ENCODE measurements around the gene ZNF200. TPM values are rescaled to one million over a fixed set of nuclear protein-coding genes. Genes with fewer than 3 reads are reported as not detected.

The ZNF200 gene
- total RNA-seq, 4 donors from 2014 or later = 0.49 to 3.2 (median 2.2) TPM

DNA sequence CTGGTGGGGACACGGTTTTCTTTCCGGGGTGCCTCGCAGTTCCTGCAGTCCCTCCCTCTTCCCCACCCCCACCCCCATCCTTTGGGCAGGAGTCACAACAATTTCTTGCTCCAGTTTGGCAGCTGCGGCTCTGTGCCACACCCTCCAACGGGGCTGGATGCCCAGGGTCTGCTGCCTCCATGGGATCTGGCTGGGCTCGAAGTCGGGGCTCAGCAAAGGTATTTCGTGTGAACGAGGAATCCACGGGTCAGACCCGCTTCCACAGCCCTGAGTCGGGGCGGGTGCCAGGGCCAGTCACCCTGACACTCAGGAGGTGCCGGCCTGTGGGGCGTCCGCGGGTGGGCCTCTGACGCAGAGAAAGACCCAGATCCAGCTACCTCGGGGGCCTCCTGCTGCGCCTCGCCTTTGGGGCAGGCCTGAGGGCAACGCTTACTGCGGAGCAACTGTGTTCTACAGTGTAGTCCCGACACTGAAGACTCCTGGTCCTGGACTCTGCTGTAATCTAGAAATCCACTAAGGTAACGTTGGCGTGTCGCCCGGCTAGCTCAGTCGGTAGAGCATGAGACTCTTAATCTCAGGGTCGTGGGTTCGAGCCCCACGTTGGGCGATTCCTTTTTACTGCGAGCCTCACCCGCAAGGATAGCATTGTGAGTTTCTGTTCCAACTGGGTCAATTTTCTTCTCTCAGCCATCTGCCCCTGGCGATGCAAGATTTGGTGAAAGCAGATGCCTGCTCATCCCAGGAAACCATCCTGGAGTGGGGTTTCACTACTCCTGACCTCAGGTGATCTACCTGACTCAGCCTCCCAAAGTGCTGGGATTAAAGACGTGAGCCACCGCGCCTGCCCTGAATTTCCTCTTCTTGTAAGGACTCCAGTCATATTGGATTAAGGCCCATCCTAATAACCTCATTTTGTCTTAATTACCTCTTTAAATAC, 59.5 kb downstream of the ZNF200 start:
- in situ Hi-C loops (cut with MboI; ENCODE audit: low sequenced_read_pairs in 4 of 4) = no loop called here
- no peak for ATAC-seq

DNA sequence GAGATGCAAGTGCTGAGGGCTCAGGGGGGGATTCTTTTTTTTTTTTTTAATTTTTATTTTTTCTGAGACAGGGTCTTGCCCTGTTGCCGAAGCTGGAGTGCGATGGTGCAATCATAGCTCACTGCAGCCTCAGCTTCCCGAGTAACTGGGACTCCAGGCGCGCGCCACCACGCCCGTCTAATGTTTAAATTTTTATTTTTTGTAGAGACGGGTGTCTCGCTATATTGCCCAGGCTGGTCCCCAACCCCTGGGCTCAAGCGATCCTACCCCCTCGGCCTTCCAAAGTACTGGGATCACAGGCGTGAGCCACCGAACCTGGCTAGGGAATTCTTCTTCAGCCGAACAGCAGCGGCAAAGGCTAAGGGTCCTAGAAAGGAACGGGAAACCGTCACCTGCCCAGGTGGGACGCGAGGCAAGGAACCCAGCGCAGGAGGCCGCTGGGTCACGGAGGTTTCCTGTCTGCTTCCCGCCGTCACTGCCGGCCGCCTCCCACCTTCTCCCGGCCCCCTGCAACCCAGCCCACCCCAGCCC, 60.3 kb downstream of the ZNF200 start:
- in situ Hi-C loops (cut with MboI; ENCODE audit: low sequenced_read_pairs in 4 of 4) = no loop called here
- TF ChIP-seq, protein P1, sequence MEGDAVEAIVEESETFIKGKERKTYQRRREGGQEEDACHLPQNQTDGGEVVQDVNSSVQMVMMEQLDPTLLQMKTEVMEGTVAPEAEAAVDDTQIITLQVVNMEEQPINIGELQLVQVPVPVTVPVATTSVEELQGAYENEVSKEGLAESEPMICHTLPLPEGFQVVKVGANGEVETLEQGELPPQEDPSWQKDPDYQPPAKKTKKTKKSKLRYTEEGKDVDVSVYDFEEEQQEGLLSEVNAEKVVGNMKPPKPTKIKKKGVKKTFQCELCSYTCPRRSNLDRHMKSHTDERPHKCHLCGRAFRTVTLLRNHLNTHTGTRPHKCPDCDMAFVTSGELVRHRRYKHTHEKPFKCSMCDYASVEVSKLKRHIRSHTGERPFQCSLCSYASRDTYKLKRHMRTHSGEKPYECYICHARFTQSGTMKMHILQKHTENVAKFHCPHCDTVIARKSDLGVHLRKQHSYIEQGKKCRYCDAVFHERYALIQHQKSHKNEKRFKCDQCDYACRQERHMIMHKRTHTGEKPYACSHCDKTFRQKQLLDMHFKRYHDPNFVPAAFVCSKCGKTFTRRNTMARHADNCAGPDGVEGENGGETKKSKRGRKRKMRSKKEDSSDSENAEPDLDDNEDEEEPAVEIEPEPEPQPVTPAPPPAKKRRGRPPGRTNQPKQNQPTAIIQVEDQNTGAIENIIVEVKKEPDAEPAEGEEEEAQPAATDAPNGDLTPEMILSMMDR (IDR thresholded peaks at IDR 0.05 in 4 of 5, conservative IDR thresholded peaks at IDR 0.05 in 1 of 5) = no peak
- no peak for TF ChIP-seq POLR2A (IDR thresholded peaks at IDR 0.05)
- H3K27me3 ChIP-seq = peaks cover 80 to 100% (median 89%) of the 10 kb centered on the region in 3 donors
- H3K4me3 ChIP-seq = no peak overlapping the region
- intact Hi-C loops (cut with DNase I; ENCODE audit: low total_unique reads) = no loop called here
- DNase-seq = no peak
- H3K4me1 ChIP-seq = peaks cover 5 to 12% of the 10 kb centered on the region in 2 donors
- no peaks in the 10 kb centered on the region for H3K36me3 ChIP-seq
- H3K9me3 ChIP-seq = no peaks in the 10 kb centered on the region
- ATAC-seq = no peak
- no peak overlapping the region for H3K27ac ChIP-seq

More for the DNA sequence above, 59.5 kb downstream of the ZNF200 start:
- TF ChIP-seq, protein P1 (IDR thresholded peaks at IDR 0.05 in 4 of 5, conservative IDR thresholded peaks at IDR 0.05 in 1 of 5) = no peak
- TF ChIP-seq POLR2A (IDR thresholded peaks at IDR 0.05) = no peak
- Histone ChIP-seq H3K27me3 (peaks cover 80 to 100% (median 89%) of the 10 kb centered on the region in 3 donors), H3K36me3 (no peaks in the 10 kb centered on the region), H3K27ac (no peak overlapping the region), H3K4me3 (no peak overlapping the region), H3K4me1 (peaks cover 2 to 9% of the 10 kb centered on the region in 2 donors), H3K9me3 (no peaks in the 10 kb centered on the region)
- intact Hi-C loops (cut with DNase I; ENCODE audit: low total_unique reads) = no loop called here
- DNase-seq = no peak

DNA sequence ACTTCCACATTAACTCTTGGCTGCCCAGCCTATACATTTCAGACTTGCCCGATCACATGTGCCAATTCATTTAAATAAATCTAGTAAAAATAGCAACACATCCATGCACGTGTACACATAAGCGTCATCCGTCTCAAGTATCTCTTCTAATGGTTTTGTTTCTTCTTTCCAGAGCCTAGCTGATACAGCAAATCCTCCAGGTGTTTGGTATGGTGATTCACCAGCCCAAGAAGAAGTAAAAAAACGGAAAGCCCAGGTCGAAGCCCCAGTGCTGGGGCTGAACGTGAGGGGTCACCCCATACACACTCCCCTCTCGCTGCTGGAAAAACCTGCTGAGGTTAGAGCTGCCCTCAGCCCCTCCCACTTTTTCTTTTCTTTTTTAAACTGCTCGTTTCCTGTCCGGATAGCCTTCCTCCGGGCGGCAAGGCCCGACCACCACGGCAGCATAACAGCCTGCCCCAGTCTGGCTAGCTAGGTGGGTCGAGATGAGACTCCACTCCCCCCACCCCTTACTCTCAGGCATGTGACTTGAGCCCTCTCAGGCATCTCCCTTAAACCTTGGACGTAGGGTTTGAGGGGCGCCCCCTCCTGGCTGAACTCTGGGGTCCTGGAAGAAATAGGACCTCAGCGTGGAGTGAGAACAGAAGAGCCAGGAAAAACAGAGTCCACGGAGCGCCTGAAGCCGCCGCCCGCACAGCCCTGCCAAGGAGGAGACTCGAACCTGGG, 60.9 kb downstream of the ZNF200 start:
- no peaks in the 10 kb centered on the region for H3K36me3 ChIP-seq
- no peak for DNase-seq

More for the DNA sequence above, 60.9 kb downstream of the ZNF200 start:
- peaks cover 80 to 100% (median 89%) of the 10 kb centered on the region in 3 donors for H3K27me3 ChIP-seq
- intact Hi-C loops (cut with DNase I; ENCODE audit: low total_unique reads) = no loop called here
- H3K27ac ChIP-seq = no peak overlapping the region
- peaks cover 5 to 12% of the 10 kb centered on the region in 2 donors for H3K4me1 ChIP-seq
- TF ChIP-seq, protein P1 (IDR thresholded peaks at IDR 0.05 in 4 of 5, conservative IDR thresholded peaks at IDR 0.05 in 1 of 5) = no peak
- no peak for TF ChIP-seq POLR2A (IDR thresholded peaks at IDR 0.05)
- no peak for ATAC-seq
- no peak overlapping the region for H3K4me3 ChIP-seq
- in situ Hi-C loops (cut with MboI; ENCODE audit: low sequenced_read_pairs in 4 of 4) = no loop called here
- no peaks in the 10 kb centered on the region for H3K9me3 ChIP-seq

Other genes starting within 250 kb of the ZNF200 start
- gene CLDN9, start 222.2 kb downstream of the ZNF200 start, total RNA-seq = under 1 TPM in 1 of 4 donors, not detected in 3; 0.40 TPM
- gene CLDN6, start 217.0 kb downstream of the ZNF200 start, total RNA-seq = under 1 TPM in 1 of 4 donors, not detected in 3; 0.55 TPM
- 100 to 1,000 TPM in 2 of 4 donors, 10 to 100 TPM in 2; 34.0 to 161 (median 85.5) TPM for gene TNFRSF12A, start 214.8 kb downstream of the ZNF200 start, total RNA-seq
- 100 to 1,000 TPM in 1 of 4 donors, 10 to 100 TPM in 3; 41.8 to 124 (median 66.9) TPM for gene HCFC1R1, start 211.2 kb downstream of the ZNF200 start, total RNA-seq
- gene THOC6, start 211.1 kb downstream of the ZNF200 start, total RNA-seq = 10 to 100 TPM; 15.0 to 31.1 (median 21.5) TPM
- under 1 TPM in 1 of 4 donors, not detected in 3; 0.32 TPM for gene BICDL2, start 198.2 kb downstream of the ZNF200 start, total RNA-seq
- under 1 TPM in 3 of 4 donors, not detected in 1; 0.15 to 0.75 (median 0.58) TPM for gene MMP25, start 188.6 kb downstream of the ZNF200 start, total RNA-seq
- gene IL32, start 169.5 kb downstream of the ZNF200 start, total RNA-seq = 10 to 100 TPM; 45.4 to 79.0 (median 54.6) TPM
- gene ZSCAN10, start 135.9 kb downstream of the ZNF200 start, total RNA-seq = not detected
- gene ZNF205, start 122.6 kb downstream of the ZNF200 start, total RNA-seq = 10 to 100 TPM in 1 of 4 donors, 1 to 10 TPM in 3; 4.8 to 10.8 (median 6.1) TPM
- gene ZNF213, start 100.1 kb downstream of the ZNF200 start, total RNA-seq = 10 to 100 TPM in 3 of 4 donors, 1 to 10 TPM in 1; 8.9 to 18.6 (median 14.5) TPM
- gene OR1F1, start 47.0 kb downstream of the ZNF200 start, total RNA-seq = not detected
- 1 to 10 TPM in 1 of 4 donors, under 1 TPM in 3; 0.32 to 1.2 (median 0.76) TPM for gene MEFV, start 21.5 kb upstream of the ZNF200 start, total RNA-seq
- gene ZNF263, start 48.3 kb upstream of the ZNF200 start, total RNA-seq = 10 to 100 TPM; 13.5 to 18.5 (median 15.5) TPM
- gene TIGD7, start 70.3 kb upstream of the ZNF200 start, total RNA-seq = 1 to 10 TPM; 2.5 to 8.1 (median 4.4) TPM
- 10 to 100 TPM in 3 of 4 donors, 1 to 10 TPM in 1; 5.5 to 13.2 (median 12.5) TPM for gene ZNF75A, start 70.3 kb upstream of the ZNF200 start, total RNA-seq
- gene OR2C1, start 120.7 kb upstream of the ZNF200 start, total RNA-seq = not detected
- 1 to 10 TPM; 4.0 to 6.5 (median 4.7) TPM for gene ZSCAN32, start 165.8 kb upstream of the ZNF200 start, total RNA-seq
- gene ZNF174, start 166.1 kb upstream of the ZNF200 start, total RNA-seq = 10 to 100 TPM in 2 of 4 donors, 1 to 10 TPM in 2; 6.7 to 15.6 (median 9.6) TPM
- gene ZNF597, start 208.3 kb upstream of the ZNF200 start, total RNA-seq = 1 to 10 TPM in 1 of 4 donors, under 1 TPM in 3; 0.81 to 1.3 (median 0.96) TPM
- gene NAA60, start 208.5 kb upstream of the ZNF200 start, total RNA-seq = 10 to 100 TPM; 14.2 to 16.7 (median 15.4) TPM